IMR-90 (cell line): ENCODE data around the gene PRKACG. TPM values are rescaled to one million over a fixed set of nuclear protein-coding genes. Genes with fewer than 3 reads are reported as not detected.

Source experiments
- ATAC-seq: fragments of 200-7000 bp; cut with Tn5 transposase; 2 replicates; pipeline ENCODE4 v1.9.1; 2020; ENCODE audit warnings: low read depth, mild to moderate bottlenecking, moderate library complexity
- BruUV-seq: library from RNA; stranded (reverse); fragments of 400-500 nt; replicated peaks from 2 replicates; lab custom pipeline; 2021; lab: Mats Ljungman, UMichigan
- CTCF ChIA-PET: fragments of 300-600 bp; formaldehyde crosslinking; extraction: SDS; loops from one replicate; lab custom pipeline; 2021; ENCODE audit warnings: antibody characterized with exemption; lab: Yijun Ruan, JAX
- POLR2A ChIA-PET: fragments of 300-600 bp; sonication (Branson Sonifier 250); formaldehyde crosslinking; loops from one replicate; lab custom pipeline; 2022; ENCODE audit warnings: antibody characterized with exemption; ENCODE audit not compliant: unreplicated experiment; lab: Charles Lee
- DNase-seq: peaks from one replicate; pipeline ENCODE4 v3.0.0; 2013
- H2AFZ ChIP-seq: replicated peaks from 2 replicates; pipeline ENCODE3; 2013; ENCODE audit warnings: low read length, mild to moderate bottlenecking; ENCODE audit not compliant: poor library complexity
- H2AK5ac ChIP-seq: 2 replicates; pipeline ENCODE4 v1.6.1; 2013; ENCODE audit warnings: low read depth, low read length, inconsistent platforms
- H2AK9ac ChIP-seq: replicated peaks from 2 replicates; pipeline ENCODE3; 2013; ENCODE audit warnings: mild to moderate bottlenecking, low read depth, low read length, moderate library complexity; ENCODE audit not compliant: poor library complexity
- H2BK120ac ChIP-seq: 2 replicates; pipeline ENCODE4 v1.6.1; 2013; ENCODE audit warnings: low read depth, low read length, inconsistent platforms
- H2BK15ac ChIP-seq: 3 replicates; pipeline ENCODE4 v1.6.1; 2013; ENCODE audit warnings: low read depth, low read length, inconsistent platforms
- H2BK20ac ChIP-seq: 2 replicates; pipeline ENCODE4 v1.6.1; 2013; ENCODE audit warnings: low read depth, mild to moderate bottlenecking, inconsistent platforms, low read length, moderate library complexity
- H2BK5ac ChIP-seq: 2 replicates; pipeline ENCODE4 v1.6.1; 2013; ENCODE audit warnings: mild to moderate bottlenecking, low read depth, low read length, inconsistent platforms; ENCODE audit not compliant: poor library complexity, severe bottlenecking
- H3K14ac ChIP-seq: replicated peaks from 2 replicates; pipeline ENCODE4 v1.6.1; 2013; ENCODE audit warnings: low read depth, low read length, inconsistent platforms
- H3K18ac ChIP-seq: 2 replicates; pipeline ENCODE4 v1.6.1; 2013; ENCODE audit warnings: low read depth, low read length, control low read depth
- H3K23ac ChIP-seq: 2 replicates; pipeline ENCODE4 v1.6.1; 2013; ENCODE audit warnings: low read depth, low read length, inconsistent platforms
- H3K27ac ChIP-seq: 2 replicates; pipeline ENCODE4 v1.5.1; 2013; ENCODE audit warnings: mild to moderate bottlenecking, control low read depth, low read length; ENCODE audit not compliant: insufficient read depth
- H3K27me3 ChIP-seq: 2 replicates; pipeline ENCODE4 v1.6.1; 2013; ENCODE audit warnings: low read length; ENCODE audit not compliant: control insufficient read depth, insufficient read depth
- H3K36me3 ChIP-seq: 2 replicates; pipeline ENCODE4 v1.6.1; 2013; ENCODE audit warnings: low read length, mixed read lengths; ENCODE audit not compliant: control insufficient read depth, insufficient read depth
- H3K4ac ChIP-seq: 2 replicates; pipeline ENCODE4 v1.6.1; 2013; ENCODE audit warnings: low read depth, low read length, inconsistent platforms
- H3K4me1 ChIP-seq: 2 replicates; pipeline ENCODE4 v1.6.1; 2013; ENCODE audit warnings: low read length, mixed read lengths; ENCODE audit not compliant: control insufficient read depth, insufficient read depth
- H3K4me2 ChIP-seq: 2 replicates; pipeline ENCODE4 v1.6.1; 2013; ENCODE audit warnings: low read depth, mild to moderate bottlenecking, control low read depth, low read length, moderate library complexity
- H3K4me3 ChIP-seq: 2 replicates; pipeline ENCODE4 v1.5.1; 2013; ENCODE audit warnings: low read depth, mild to moderate bottlenecking, control low read depth, low read length, moderate library complexity; ENCODE audit not compliant: insufficient read depth
- H3K56ac ChIP-seq: 2 replicates; pipeline ENCODE4 v1.6.1; 2013; ENCODE audit warnings: low read length, inconsistent platforms; ENCODE audit not compliant: insufficient read depth; ENCODE audit errors: extremely low read depth
- H3K79me1 ChIP-seq, 2 experiments: 2 replicates each; pipeline ENCODE4 v1.6.1; 2013; ENCODE audit warnings: low read length in 2 of 2, inconsistent platforms in 1 of 2, low read depth in 1 of 2
- H3K9ac ChIP-seq: 2 replicates; pipeline ENCODE4 v1.6.1; 2013; ENCODE audit warnings: low read depth, low read length, control low read depth
- H3K9me1 ChIP-seq: 2 replicates; pipeline ENCODE4 v1.6.1; 2013; ENCODE audit warnings: low read length, inconsistent platforms; ENCODE audit not compliant: insufficient read depth
- H3K9me3 ChIP-seq: 2 replicates; pipeline ENCODE4 v1.6.1; 2013; ENCODE audit warnings: low read length; ENCODE audit not compliant: control insufficient read depth, insufficient read depth
- H4K20me1 ChIP-seq: 2 replicates; pipeline ENCODE4 v1.6.1; 2013; ENCODE audit warnings: low read length, inconsistent platforms; ENCODE audit not compliant: insufficient read depth
- H4K5ac ChIP-seq: 2 replicates; pipeline ENCODE4 v1.6.1; 2013; ENCODE audit warnings: mild to moderate bottlenecking, low read depth, low read length, control low read depth
- H4K8ac ChIP-seq, 2 experiments: 2 replicates each; pipeline ENCODE4 v1.6.1; 2013; ENCODE audit warnings: low read depth in 2 of 2, low read length in 2 of 2, control low read depth in 1 of 2, inconsistent platforms in 1 of 2
- H4K91ac ChIP-seq: 2 replicates; pipeline ENCODE4 v1.6.1; 2013; ENCODE audit warnings: low read depth, low read length, inconsistent platforms; ENCODE audit not compliant: insufficient read depth
- FOS ChIP-seq: fragments of 150-350 bp; IDR thresholded peaks from 2 replicates; pipeline ENCODE4 v1.6.1; 2016; ENCODE audit warnings: low read depth, low read length
- MAFK ChIP-seq: IDR thresholded peaks from 2 replicates; pipeline ENCODE4 v1.6.1; 2012; ENCODE audit warnings: low read depth, low read length, improper control_type of control experiment
- MXI1 ChIP-seq: IDR thresholded peaks from 2 replicates; pipeline ENCODE4 v1.6.1; 2012; ENCODE audit warnings: low read depth, mild to moderate bottlenecking, low read length, moderate library complexity, borderline replicate concordance
- NFE2L2 ChIP-seq: fragments of 150-350 bp; IDR thresholded peaks from 2 replicates; pipeline ENCODE4 v1.6.1; 2016; ENCODE audit warnings: low read depth, mild to moderate bottlenecking, low read length
- POLR2A ChIP-seq: IDR thresholded peaks from 2 replicates; pipeline ENCODE4 v1.6.1; 2012; ENCODE audit warnings: mild to moderate bottlenecking, low read depth, low read length
- dilution Hi-C: fragments of 300-500 bp; cut with HindIII; formaldehyde crosslinking; loops from one replicate; pipeline ENCODE4 v1.14.3; 2018; ENCODE audit warnings: low sequenced_read_pairs; ENCODE audit not compliant: unreplicated experiment
- in situ Hi-C: fragments of 300-500 bp; cut with MboI; formaldehyde crosslinking; loops from 3 replicates; pipeline ENCODE4 v1.14.3; 2019; ENCODE audit warnings: low sequenced_read_pairs, inconsistent platforms, mixed read lengths
- intact Hi-C: fragments of 100-400 bp; cut with micrococcal nuclease; formaldehyde crosslinking; loops from 2 replicates; pipeline ENCODE4 v1.10.0; 2022
- polyA plus RNA-seq, 3 experiments: library from polyadenylated mRNA; depleted of rRNA; stranded (reverse); fragments of >200 nt; gene quantifications; 2 replicates each; pipeline ENCODE4 v1.2.3, GENCODE V29; 2012; ENCODE audit warnings: low replicate concordance in 1 of 3
- total RNA-seq: library from RNA; depleted of rRNA; stranded (reverse); fragments of >200 nt; gene quantifications from 2 replicates; pipeline ENCODE4 v1.2.3, GENCODE V29; 2012

PRKACG gene
- total and polyA plus RNA-seq, 2 of the 4 experiments (the other 2 are of a cell fraction), result not detected

GRCh38 chr9:69029535-69029934 is 15.6 kb upstream of the PRKACG start:
- H3K9me1 ChIP-seq, result no peaks in the 10 kb centered on the region
- no TSS peak for BruUV-seq
- intact Hi-C loops (loop anchor here (10.0 kb wide), 1 partner anchor 325 kb away; the partner anchor contains the start of gene PIP5K1B), dilution Hi-C loops (no loop called here), in situ Hi-C loops (no loop called here)
- no peak overlapping the region for H4K5ac ChIP-seq
- H3K4me2 ChIP-seq, result no peak overlapping the region
- no peak overlapping the region for H3K56ac ChIP-seq
- no peak overlapping the region for H3K4ac ChIP-seq
- DNase-seq, result no peak
- no peaks in the 10 kb centered on the region for H3K4me1 ChIP-seq
- H3K18ac ChIP-seq, result no peak overlapping the region
- TF ChIP-seq POLR2A (no peak), MXI1 (no peak), NFE2L2 (no peak), MAFK (no peak), FOS (no peak)
- no peaks in the 10 kb centered on the region for H3K79me1 ChIP-seq
- H3K36me3 ChIP-seq, result no peaks in the 10 kb centered on the region
- H2AK9ac ChIP-seq, result no peak overlapping the region
- no peak overlapping the region for H2BK15ac ChIP-seq
- H3K27me3 ChIP-seq, result peaks cover 6% of the 10 kb centered on the region; the same call in 1 of the 2 replicates
- no peak overlapping the region for H3K4me3 ChIP-seq
- no peak overlapping the region for H4K91ac ChIP-seq
- no peaks in the 10 kb centered on the region for H3K9me3 ChIP-seq
- no peak overlapping the region for H2BK120ac ChIP-seq
- no peak overlapping the region for H4K8ac ChIP-seq
- H3K23ac ChIP-seq, result no peak overlapping the region
- H3K9ac ChIP-seq, result no peak overlapping the region
- no peak overlapping the region for H2BK20ac ChIP-seq
- no peak overlapping the region for H3K27ac ChIP-seq
- no peak overlapping the region for H2BK5ac ChIP-seq
- ChIA-PET CTCF (no interaction called here), POLR2A (no interaction called here)
- no peak overlapping the region for H3K14ac ChIP-seq
- no peaks in the 10 kb centered on the region for H4K20me1 ChIP-seq
- H2AK5ac ChIP-seq, result no peak overlapping the region
- H2AFZ ChIP-seq, result no peak overlapping the region
- ATAC-seq, result no peak
